H9 (cell line): ENCODE results near the gene GPR32. TPM values are rescaled to one million over a fixed set of nuclear protein-coding genes. Genes with fewer than 3 reads are reported as not detected.

Experiments used
- DNase-seq: peaks from one replicate; pipeline ENCODE4 v3.0.0-alpha.2; 2017
- H2AFZ ChIP-seq: one replicate; pipeline ENCODE4 v1.6.1; 2013; ENCODE audit warnings: mild to moderate bottlenecking, low read length, control low read depth, moderate library complexity
- H2AK5ac ChIP-seq: 2 replicates; pipeline ENCODE4 v1.6.1; 2013; ENCODE audit warnings: low read length, control low read depth, mixed read lengths; ENCODE audit not compliant: insufficient read length
- H2BK120ac ChIP-seq: one replicate; pipeline ENCODE4 v1.6.1; 2013; ENCODE audit warnings: low read depth, mild to moderate bottlenecking, low read length, control low read depth, inconsistent platforms; ENCODE audit not compliant: poor library complexity, severe bottlenecking
- H2BK12ac ChIP-seq: 2 replicates; pipeline ENCODE4 v1.6.1; 2013; ENCODE audit warnings: low read length, control low read depth, mixed read lengths, low read depth; ENCODE audit not compliant: insufficient read length
- H2BK15ac ChIP-seq: 2 replicates; pipeline ENCODE4 v1.6.1; 2013; ENCODE audit warnings: low read depth, low read length, control low read depth
- H2BK20ac ChIP-seq: one replicate; pipeline ENCODE4 v1.6.1; 2013; ENCODE audit warnings: low read depth, mild to moderate bottlenecking, low read length, control low read depth, inconsistent platforms; ENCODE audit not compliant: poor library complexity, severe bottlenecking
- H2BK5ac ChIP-seq: 2 replicates; pipeline ENCODE4 v1.6.1; 2013; ENCODE audit warnings: low read length, control low read depth, mixed read lengths; ENCODE audit not compliant: insufficient read length
- H3K14ac ChIP-seq: 2 replicates; pipeline ENCODE4 v1.6.1; 2013; ENCODE audit warnings: low read length, control low read depth; ENCODE audit not compliant: insufficient read depth
- H3K18ac ChIP-seq: 2 replicates; pipeline ENCODE4 v1.6.1; 2013; ENCODE audit warnings: low read depth, mild to moderate bottlenecking, mixed read lengths, low read length, control low read depth; ENCODE audit not compliant: insufficient read length
- H3K23ac ChIP-seq: 2 replicates; pipeline ENCODE4 v1.6.1; 2013; ENCODE audit warnings: low read length, control low read depth, mixed read lengths, low read depth; ENCODE audit not compliant: insufficient read length
- H3K23me2 ChIP-seq: 2 replicates; pipeline ENCODE4 v1.6.1; 2013; ENCODE audit warnings: low read depth, mild to moderate bottlenecking, mixed read lengths, low read length, control low read depth; ENCODE audit not compliant: insufficient read length, poor library complexity, severe bottlenecking
- H3K27ac ChIP-seq: 2 replicates; pipeline ENCODE4 v1.5.1; 2013; ENCODE audit warnings: low read length, control low read depth, mixed read lengths, low read depth; ENCODE audit not compliant: insufficient read length
- H3K27me3 ChIP-seq: 2 replicates; pipeline ENCODE4 v1.6.1; 2013; ENCODE audit warnings: low read length, control low read depth, inconsistent platforms; ENCODE audit not compliant: insufficient read depth
- H3K4ac ChIP-seq: 2 replicates; pipeline ENCODE4 v1.6.1; 2013; ENCODE audit warnings: low read depth, mild to moderate bottlenecking, control low read depth, inconsistent platforms, low read length, moderate library complexity
- H3K4me1 ChIP-seq: 2 replicates; pipeline ENCODE4 v1.6.1; 2013; ENCODE audit warnings: low read length, control low read depth, inconsistent platforms; ENCODE audit not compliant: insufficient read depth
- H3K4me2 ChIP-seq: 2 replicates; pipeline ENCODE4 v1.6.1; 2013; ENCODE audit warnings: low read length, control low read depth, mixed read lengths; ENCODE audit not compliant: insufficient read length, insufficient read depth
- H3K56ac ChIP-seq: 2 replicates; pipeline ENCODE4 v1.6.1; 2013; ENCODE audit warnings: low read depth, mild to moderate bottlenecking, mixed read lengths, low read length, control low read depth; ENCODE audit not compliant: insufficient read length
- H3K79me1 ChIP-seq: 2 replicates; pipeline ENCODE4 v1.6.1; 2013; ENCODE audit warnings: low read depth, mild to moderate bottlenecking, moderate library complexity, low read length, control low read depth, inconsistent platforms; ENCODE audit not compliant: insufficient read depth, poor library complexity, severe bottlenecking
- H3K79me2 ChIP-seq: 2 replicates; pipeline ENCODE4 v1.6.1; 2013; ENCODE audit warnings: low read length, control low read depth, inconsistent platforms; ENCODE audit not compliant: insufficient read depth
- H3K9ac ChIP-seq: 2 replicates; pipeline ENCODE4 v1.6.1; 2013; ENCODE audit warnings: low read length, control low read depth, mixed read lengths; ENCODE audit not compliant: insufficient read length; ENCODE audit errors: extremely low read depth
- H3K9me3 ChIP-seq: one replicate; pipeline ENCODE4 v1.6.1; 2013; ENCODE audit warnings: low read depth, low read length, inconsistent platforms; ENCODE audit not compliant: control insufficient read depth
- H3T11ph ChIP-seq: one replicate; pipeline ENCODE4 v1.6.1; 2013; ENCODE audit warnings: mild to moderate bottlenecking, low read length, control low read depth, inconsistent platforms
- H4K20me1 ChIP-seq: one replicate; pipeline ENCODE4 v1.6.1; 2013; ENCODE audit not compliant: control insufficient read depth, insufficient read length, insufficient read depth
- H4K5ac ChIP-seq: 2 replicates; pipeline ENCODE4 v1.6.1; 2013; ENCODE audit warnings: low read depth, mild to moderate bottlenecking, mixed read lengths, low read length, control low read depth; ENCODE audit not compliant: insufficient read length
- H4K8ac ChIP-seq: replicated peaks from 2 replicates; pipeline ENCODE4 v1.6.1; 2013; ENCODE audit warnings: low read length, control low read depth, mixed read lengths, low read depth; ENCODE audit not compliant: insufficient read length
- H4K91ac ChIP-seq: 2 replicates; pipeline ENCODE4 v1.6.1; 2013; ENCODE audit warnings: low read depth, mild to moderate bottlenecking, moderate library complexity, mixed read lengths, low read length, control low read depth; ENCODE audit not compliant: insufficient read length
- H3K27ac Mint-ChIP-seq, 3 experiments: 2 replicates in 2 of 3; 3 replicates in 1 of 3; pipeline ENCODE4 v1.8.0; 2020 to 2021; ENCODE audit warnings: mixed read lengths in 3 of 3, mild to moderate bottlenecking in 1 of 3, moderate library complexity in 1 of 3
- H3K27me3 Mint-ChIP-seq: 2 replicates; pipeline ENCODE4 v1.8.0; 2021; ENCODE audit warnings: low read depth, mild to moderate bottlenecking, moderate library complexity, mixed read lengths
- H3K36me3 Mint-ChIP-seq, 3 experiments: 2 replicates in 2 of 3; 3 replicates in 1 of 3; pipeline ENCODE4 v1.8.0; 2020 to 2021; ENCODE audit warnings: low read depth in 3 of 3, mixed read lengths in 3 of 3; ENCODE audit not compliant: insufficient read depth in 1 of 3
- H3K4me1 Mint-ChIP-seq, 2 experiments: 2 replicates each; pipeline ENCODE4 v1.8.0; 2020; ENCODE audit warnings: mixed read lengths in 2 of 2
- H3K4me3 Mint-ChIP-seq, 2 experiments: 2 replicates in 1 of 2; 3 replicates in 1 of 2; pipeline ENCODE4 v1.8.0; 2020 to 2021; ENCODE audit warnings: mild to moderate bottlenecking in 2 of 2, mixed read lengths in 2 of 2, moderate library complexity in 1 of 2
- H3K9me3 Mint-ChIP-seq, 2 experiments: 2 replicates in 1 of 2; 3 replicates in 1 of 2; pipeline ENCODE4 v1.8.0; 2020; ENCODE audit warnings: mild to moderate bottlenecking in 2 of 2, mixed read lengths in 2 of 2, moderate library complexity in 1 of 2
- CTCF ChIP-seq: fragments of 200-600 bp; sonication (generic); conservative IDR thresholded peaks from 3 replicates; pipeline ENCODE4 v1.8.0; 2021; ENCODE audit warnings: antibody characterized with exemption, mild to moderate bottlenecking
- WGBS: extraction: QIAGEN DNeasy Blood & Tissue Kit; methylation state at CpG from one replicate; pipeline ENCODE4 v1.1.7; 2013; ENCODE audit warnings: missing lambda C conversion rate, low lambda C conversion rate, mixed read lengths; ENCODE audit not compliant: insufficient read length; ENCODE audit errors: extremely low coverage; 5-methylcytosine and 5-hydroxymethylcytosine counted together
- total RNA-seq: library from RNA; stranded (reverse); gene quantifications from 2 replicates; pipeline ENCODE4 v1.2.1, GENCODE V29; 2021

Gene GPR32
- total RNA-seq, 1 experiment from 2014 or later, result not detected

DNA sequence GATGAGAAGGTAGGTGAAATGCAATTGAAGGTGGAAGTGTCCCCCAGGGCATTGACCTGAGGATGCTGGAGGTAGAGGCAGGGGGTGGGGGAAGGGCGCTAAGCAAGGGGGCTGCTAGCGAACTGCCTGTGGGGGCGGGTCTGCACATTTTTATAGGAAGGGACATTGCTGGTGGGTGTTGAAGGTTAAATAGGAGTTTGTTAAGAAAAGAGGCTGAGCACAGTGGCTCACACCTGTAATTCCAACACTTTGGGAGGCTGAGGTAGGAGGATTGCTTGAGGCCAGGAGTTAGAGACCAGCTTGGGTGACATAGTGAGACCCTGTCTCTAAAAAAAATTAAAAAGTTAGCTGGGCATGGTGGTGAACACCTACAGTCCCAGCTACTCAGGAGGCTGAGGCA is 14.4 kb downstream of the GPR32 start:
- H3K9me3 ChIP-seq, result no peaks in the 10 kb centered on the region
- H3K56ac ChIP-seq, result no peak overlapping the region
- H3K4me2 ChIP-seq, result no peak overlapping the region
- H2AK5ac ChIP-seq, result no peak overlapping the region
- H2BK20ac ChIP-seq, result no peak overlapping the region
- H3K4ac ChIP-seq, result no peak overlapping the region
- no peak overlapping the region for H3K9ac ChIP-seq
- no peak overlapping the region; a peak in 1 of 5 replicates for H3K4me3 Mint-ChIP-seq
- H2AFZ ChIP-seq, result no peak overlapping the region
- no peak overlapping the region for H2BK120ac ChIP-seq
- no peaks in the 10 kb centered on the region for H3K79me1 ChIP-seq
- H3K14ac ChIP-seq, result no peak overlapping the region
- H3K27me3 Mint-ChIP-seq, result peaks cover 74% of the 10 kb centered on the region
- H3K27ac Mint-ChIP-seq, result no peak overlapping the region
- no peaks in the 10 kb centered on the region for H3K23me2 ChIP-seq
- peaks cover under 1% of the 10 kb centered on the region; the same call in 1 of the 2 replicates for H3K27me3 ChIP-seq
- no peak overlapping the region for H3K18ac ChIP-seq
- H2BK5ac ChIP-seq, result no peak overlapping the region
- TF ChIP-seq CTCF, result no peak
- no peak overlapping the region for H3T11ph ChIP-seq
- H3K27ac ChIP-seq, result no peak overlapping the region
- WGBS, result no CpG with 5 or more reads among the region's 3 CpGs
- no peaks in the 10 kb centered on the region; a peak in 2 of 5 replicates for H3K9me3 Mint-ChIP-seq
- no peaks in the 10 kb centered on the region for H4K20me1 ChIP-seq
- no peak overlapping the region for H4K5ac ChIP-seq
- no peaks in the 10 kb centered on the region for H3K79me2 ChIP-seq
- H4K8ac ChIP-seq, result no peak overlapping the region
- H3K4me1 Mint-ChIP-seq, result peaks cover 0 to 10% of the 10 kb centered on the region in 2 experiments; a peak in 2 of 4 replicates
- no peak overlapping the region for H2BK15ac ChIP-seq
- H3K23ac ChIP-seq, result no peak overlapping the region
- DNase-seq, result no peak
- no peaks in the 10 kb centered on the region for H3K36me3 Mint-ChIP-seq
- H2BK12ac ChIP-seq, result no peak overlapping the region
- no peak overlapping the region for H4K91ac ChIP-seq
- H3K4me1 ChIP-seq, result no peaks in the 10 kb centered on the region
